PC-9 (cell line): ENCODE measurements around the gene CLCN5.
"Not testable (repeated sequence)": the region's sequence is repeated elsewhere in the genome, so short reads cannot be mapped to it uniquely, and the experiment has no call there.

Experiments used
- CTCF ChIP-seq: fragments of 200-600 bp; sonication (generic); conservative IDR thresholded peaks from 2 replicates; pipeline ENCODE4 v1.6.1; 2017; ENCODE audit warnings: mixed run types, antibody characterized with exemption, mild to moderate bottlenecking, moderate library complexity
- EZH2 ChIP-seq: fragments of 200-600 bp; sonication (generic); IDR thresholded peaks from 2 replicates; pipeline ENCODE4 v1.8.0; 2017; ENCODE audit warnings: antibody characterized with exemption, low read depth

- TF ChIP-seq CTCF, EZH2: not testable (repeated sequence)
Observed at GRCh38 chrX:50025591-50025990, 103.2 kb downstream of the CLCN5 start.
